ENCODE results near the gene ZNRF1.

ZNRF1 gene

DNA sequence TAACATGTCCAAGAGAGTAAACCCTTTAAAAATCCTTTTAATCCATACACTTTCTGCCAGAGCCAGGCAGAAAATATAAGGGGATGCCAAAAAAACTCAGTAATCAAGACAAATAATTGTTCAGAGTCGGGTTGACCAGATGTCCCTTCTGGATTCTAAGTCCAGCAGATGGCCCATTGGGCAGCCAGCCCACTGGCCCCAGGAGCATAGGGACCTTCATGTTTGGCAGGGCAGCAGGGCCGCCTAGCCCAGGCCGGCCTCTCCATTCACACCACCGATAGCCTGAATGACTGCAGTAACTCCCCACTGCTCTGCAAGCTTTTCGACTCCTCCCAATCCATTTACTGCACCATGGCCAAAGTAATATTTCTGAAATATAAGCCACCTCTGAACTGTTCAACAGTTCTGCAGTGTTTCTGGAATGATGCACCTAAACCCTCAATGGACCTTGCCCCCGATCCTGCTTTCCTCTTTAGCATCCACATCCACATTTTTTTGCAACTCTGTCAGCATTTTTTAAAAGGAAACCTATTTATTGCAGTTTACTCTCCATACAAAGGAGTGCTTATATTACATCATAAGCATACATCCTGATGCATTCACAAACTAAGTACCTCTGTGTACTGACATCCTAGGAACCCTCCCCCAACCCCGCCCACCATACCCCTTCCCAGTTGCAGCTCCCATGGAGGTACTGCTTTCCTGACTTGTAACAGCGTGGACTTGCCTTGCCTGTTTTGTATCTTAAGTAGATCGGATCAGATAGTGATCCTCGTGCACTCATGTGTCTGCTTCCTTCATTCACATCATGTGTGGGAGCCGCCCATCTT, 71.4 kb downstream of the ZNRF1 start:
- TF ChIP-seq, protein P1, sequence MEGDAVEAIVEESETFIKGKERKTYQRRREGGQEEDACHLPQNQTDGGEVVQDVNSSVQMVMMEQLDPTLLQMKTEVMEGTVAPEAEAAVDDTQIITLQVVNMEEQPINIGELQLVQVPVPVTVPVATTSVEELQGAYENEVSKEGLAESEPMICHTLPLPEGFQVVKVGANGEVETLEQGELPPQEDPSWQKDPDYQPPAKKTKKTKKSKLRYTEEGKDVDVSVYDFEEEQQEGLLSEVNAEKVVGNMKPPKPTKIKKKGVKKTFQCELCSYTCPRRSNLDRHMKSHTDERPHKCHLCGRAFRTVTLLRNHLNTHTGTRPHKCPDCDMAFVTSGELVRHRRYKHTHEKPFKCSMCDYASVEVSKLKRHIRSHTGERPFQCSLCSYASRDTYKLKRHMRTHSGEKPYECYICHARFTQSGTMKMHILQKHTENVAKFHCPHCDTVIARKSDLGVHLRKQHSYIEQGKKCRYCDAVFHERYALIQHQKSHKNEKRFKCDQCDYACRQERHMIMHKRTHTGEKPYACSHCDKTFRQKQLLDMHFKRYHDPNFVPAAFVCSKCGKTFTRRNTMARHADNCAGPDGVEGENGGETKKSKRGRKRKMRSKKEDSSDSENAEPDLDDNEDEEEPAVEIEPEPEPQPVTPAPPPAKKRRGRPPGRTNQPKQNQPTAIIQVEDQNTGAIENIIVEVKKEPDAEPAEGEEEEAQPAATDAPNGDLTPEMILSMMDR (conservative IDR thresholded peaks at IDR 0.05) = no peak
- 0 out of 2 replicates have a peak overlapping the region, but pooled peaks have one; percentile 8 for H3K27ac ChIP-seq

DNA sequence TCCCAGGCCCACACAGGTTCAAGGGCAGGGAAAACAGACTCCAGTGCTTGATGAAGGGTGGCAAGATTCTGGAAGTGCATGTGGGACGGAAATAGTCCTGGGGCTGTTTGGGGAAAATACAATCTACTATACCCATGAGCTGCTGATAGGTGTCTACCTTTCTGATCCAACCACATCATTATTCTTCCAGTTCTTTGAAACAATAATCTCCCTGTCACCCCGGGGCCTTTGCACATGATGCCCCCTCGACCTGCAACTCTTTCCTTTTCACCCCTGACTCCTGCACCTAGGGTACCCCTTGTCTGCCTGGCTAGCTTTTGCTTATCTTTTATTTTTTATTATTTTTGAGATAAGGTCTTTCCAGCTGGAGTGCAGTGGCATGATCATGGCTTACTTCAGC, 72.8 kb downstream of the ZNRF1 start:
- TF ChIP-seq, protein P1 (conservative IDR thresholded peaks at IDR 0.05) = no peak
- H3K27ac ChIP-seq = no peak overlapping the region

DNA sequence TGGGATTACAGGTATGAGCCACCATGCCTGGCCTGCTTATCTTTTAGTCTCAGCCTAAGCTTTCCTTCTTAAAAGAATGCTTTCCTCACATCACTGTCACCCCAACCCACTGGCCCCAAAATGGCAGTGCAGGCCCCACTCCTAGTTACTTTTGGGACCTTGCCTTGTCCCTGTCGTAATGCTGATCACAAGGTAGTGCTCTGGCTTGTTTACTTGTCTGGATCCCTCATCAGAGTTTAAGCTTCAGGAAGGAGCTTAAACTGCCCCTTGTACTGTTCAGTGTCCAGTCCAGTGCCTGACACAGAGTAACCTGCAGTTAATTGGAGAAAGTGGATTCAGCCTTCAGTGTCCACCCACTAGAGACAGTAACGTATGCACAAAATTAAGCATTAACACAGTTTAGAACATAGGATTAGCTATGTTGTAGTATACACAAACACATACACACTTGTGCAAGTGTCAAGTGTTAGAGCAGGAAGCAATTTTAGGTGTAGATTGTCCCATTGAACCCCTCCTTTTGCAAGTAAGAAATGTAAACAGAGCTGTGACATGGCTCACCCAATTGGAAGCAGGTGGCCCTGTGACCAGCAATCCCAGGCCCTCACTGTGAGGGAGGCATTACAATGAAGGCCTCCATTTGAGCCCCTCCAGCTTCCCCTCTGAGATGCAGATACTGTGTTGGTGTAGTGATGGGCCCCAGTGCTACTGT, 73.6 kb downstream of the ZNRF1 start:
- TF ChIP-seq, protein P1 (conservative IDR thresholded peaks at IDR 0.05) = no peak
- no peak overlapping the region for H3K27ac ChIP-seq

DNA sequence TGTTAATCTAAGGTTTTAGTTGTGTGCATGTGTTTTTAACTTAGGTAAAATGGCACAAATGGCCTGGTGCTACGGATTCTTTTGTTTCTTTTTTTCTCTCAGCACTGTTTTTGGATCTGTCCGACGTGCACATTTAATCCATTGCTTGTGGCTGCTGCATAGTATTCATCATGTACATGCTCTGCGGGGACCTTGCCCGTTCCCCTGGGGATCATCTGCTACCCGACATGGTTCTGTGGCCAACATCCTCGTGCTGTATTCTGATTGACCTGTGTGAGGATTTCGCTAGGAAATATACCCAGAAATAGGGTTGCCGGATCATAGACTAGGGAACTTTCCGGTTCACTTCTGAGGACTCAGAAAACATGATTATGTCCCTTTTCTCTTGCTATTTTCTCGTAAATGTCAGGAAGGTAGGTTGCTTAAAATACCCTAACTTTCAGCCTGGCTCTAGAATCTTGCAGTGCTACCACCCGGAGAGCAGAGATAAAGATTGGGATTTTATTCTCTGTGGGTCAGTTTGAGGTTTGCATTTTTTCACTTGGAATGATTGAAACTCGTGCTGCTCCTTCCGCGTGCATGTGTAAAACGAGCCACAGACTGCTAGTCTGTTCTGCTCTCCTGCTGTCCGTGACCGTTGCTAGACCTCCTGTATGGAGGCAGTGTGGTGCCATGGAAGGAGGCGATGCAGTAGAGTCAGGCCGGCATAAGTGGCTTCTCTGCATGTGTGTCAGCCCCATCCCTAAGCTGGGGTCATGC, 74.9 kb downstream of the ZNRF1 start:
- H3K27ac ChIP-seq = no peak overlapping the region
- TF ChIP-seq, protein P1 (conservative IDR thresholded peaks at IDR 0.05) = no peak

DNA sequence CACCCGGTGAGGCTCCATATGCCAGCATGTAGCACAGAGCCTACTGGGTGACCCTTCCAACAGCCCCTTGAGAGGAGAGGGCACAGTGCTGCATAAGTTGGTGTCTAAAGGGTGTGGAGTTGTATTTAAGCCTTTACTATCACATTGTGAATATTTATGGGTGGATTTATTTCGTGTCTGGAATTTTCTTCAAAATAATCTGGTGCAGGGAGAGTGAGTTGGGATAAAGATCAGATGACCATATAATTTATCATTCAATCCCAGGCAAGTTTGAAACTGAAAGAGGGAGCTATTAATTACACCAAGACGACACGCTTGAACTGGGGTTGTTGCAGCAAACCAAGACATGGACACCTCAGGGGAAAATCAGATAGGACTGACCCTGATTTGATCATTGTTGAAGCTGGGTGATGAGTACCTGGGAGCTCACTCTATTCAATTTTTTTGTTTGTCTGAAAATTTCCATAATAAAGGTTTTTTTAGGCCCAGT, 75.5 kb downstream of the ZNRF1 start:
- TF ChIP-seq, protein P1 (conservative IDR thresholded peaks at IDR 0.05) = no peak
- no peak overlapping the region for H3K27ac ChIP-seq

DNA sequence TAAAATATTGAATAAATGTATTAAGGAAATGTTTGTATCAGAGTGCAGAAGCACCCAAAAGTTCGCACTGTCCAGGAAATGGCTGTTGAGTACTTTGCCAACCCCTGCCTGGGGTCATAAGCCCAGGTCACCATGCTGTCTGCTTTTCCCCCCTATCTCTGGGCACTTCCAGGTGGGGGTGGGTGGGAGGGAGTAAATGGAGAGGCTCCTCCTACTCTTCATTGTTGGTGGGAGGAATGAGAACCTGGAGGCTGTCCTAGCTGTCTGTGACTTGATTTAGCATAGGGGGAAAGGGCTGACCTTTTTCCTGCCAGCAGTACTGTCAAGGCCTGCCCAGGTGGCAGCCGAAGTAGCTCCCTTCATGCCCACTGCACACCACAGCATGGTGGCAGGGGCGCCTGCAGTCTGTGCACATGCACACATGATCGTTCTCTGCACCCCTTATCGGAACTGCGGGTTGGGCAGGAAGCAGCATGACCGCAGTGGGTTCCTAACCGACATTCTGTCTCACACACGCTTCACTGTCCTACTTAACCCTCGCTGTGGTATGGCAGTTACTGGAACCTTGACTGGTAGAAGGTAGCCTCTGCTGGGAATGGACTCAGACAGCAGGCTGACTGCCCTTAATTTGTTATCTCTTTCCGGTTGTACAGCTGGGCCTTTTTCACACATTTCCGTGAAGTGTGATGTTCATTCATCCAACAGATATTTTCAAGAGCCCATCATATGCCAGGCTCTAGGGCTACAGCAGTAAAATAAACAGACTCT, 76.3 kb downstream of the ZNRF1 start:
- no peak overlapping the region for H3K27ac ChIP-seq
- TF ChIP-seq, protein P1 (conservative IDR thresholded peaks at IDR 0.05) = no peak

Data from VCaP (cell line).